PC-3 (cell line): ENCODE measurements around the gene TPRA1.

Source experiments
- EZH2phosphoT487 ChIP-seq: fragments of 300-600 bp; sonication (generic); IDR thresholded peaks from 2 replicates; pipeline ENCODE4 v1.6.1; 2018; ENCODE audit warnings: mild to moderate bottlenecking, antibody characterized with exemption, low read length, borderline replicate concordance
- TF ChIP-seq, protein P1 (sequence below): fragments of 300-600 bp; sonication (generic); conservative IDR thresholded peaks from 2 replicates; pipeline ENCODE4 v1.5.1; 2017; ENCODE audit warnings: antibody characterized with exemption, low read depth, mild to moderate bottlenecking, low read length

DNA sequence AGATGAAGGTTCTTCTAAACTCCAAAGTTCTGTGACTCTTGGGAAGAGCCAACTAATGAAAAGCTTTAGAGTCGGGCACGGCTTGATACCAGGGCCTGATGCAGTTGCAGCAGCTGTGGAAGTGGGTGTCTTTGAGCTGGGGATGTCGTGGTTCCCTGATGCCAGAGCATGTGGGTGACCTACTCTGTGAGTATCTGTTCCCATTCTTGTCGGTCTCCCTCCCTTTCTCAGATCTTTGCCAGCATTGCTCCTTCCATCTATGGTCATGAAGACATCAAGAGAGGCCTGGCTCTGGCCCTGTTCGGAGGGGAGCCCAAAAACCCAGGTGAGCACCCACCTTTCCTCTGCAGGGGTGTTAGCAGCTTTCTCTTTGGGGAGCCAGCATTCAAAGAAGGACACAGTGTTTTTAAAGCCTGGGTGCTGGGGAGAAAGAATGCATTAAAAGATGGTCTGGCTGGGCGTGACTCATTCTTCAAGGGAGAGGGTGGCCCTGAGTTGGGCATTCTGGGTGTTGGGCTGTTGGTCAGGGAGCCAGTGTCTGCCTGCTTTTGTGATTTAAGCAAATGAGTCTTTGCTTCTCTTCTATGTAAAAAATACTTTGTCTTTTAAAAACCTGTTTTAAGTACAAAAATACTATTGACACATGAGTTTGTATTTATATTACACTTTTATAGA lies 25.2 kb upstream of the TPRA1 start:
- TF ChIP-seq, protein P1, sequence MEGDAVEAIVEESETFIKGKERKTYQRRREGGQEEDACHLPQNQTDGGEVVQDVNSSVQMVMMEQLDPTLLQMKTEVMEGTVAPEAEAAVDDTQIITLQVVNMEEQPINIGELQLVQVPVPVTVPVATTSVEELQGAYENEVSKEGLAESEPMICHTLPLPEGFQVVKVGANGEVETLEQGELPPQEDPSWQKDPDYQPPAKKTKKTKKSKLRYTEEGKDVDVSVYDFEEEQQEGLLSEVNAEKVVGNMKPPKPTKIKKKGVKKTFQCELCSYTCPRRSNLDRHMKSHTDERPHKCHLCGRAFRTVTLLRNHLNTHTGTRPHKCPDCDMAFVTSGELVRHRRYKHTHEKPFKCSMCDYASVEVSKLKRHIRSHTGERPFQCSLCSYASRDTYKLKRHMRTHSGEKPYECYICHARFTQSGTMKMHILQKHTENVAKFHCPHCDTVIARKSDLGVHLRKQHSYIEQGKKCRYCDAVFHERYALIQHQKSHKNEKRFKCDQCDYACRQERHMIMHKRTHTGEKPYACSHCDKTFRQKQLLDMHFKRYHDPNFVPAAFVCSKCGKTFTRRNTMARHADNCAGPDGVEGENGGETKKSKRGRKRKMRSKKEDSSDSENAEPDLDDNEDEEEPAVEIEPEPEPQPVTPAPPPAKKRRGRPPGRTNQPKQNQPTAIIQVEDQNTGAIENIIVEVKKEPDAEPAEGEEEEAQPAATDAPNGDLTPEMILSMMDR = no peak
- TF ChIP-seq EZH2phosphoT487 = no peak
